DND-41 (cell line): ENCODE measurements around the gene TOM1.
A peak's percentile ranks its signal among the peaks of the same experiment; 100 is the strongest.

Experiments
- ATAC-seq: fragments of 200-7000 bp; cut with Tn5 transposase; 3 replicates; pipeline ENCODE4 v1.9.1; 2021; ENCODE audit warnings: low read depth; ENCODE audit not compliant: insufficient read depth
- DNase-seq: peaks from one replicate; pipeline ENCODE4 v3.0.0-alpha.2; 2020
- H2AFZ ChIP-seq: 2 replicates; pipeline ENCODE4 v1.6.0; 2012; ENCODE audit warnings: low read depth, low read length
- H3K27ac ChIP-seq: 2 replicates; pipeline ENCODE4 v1.5.1; 2012; ENCODE audit warnings: low read length, inconsistent platforms
- H3K27me3 ChIP-seq: fragments of 200-600 bp; sonication (generic); 2 replicates; pipeline ENCODE4 v1.6.0; 2012; ENCODE audit warnings: low read length, mild to moderate bottlenecking, inconsistent platforms; ENCODE audit not compliant: insufficient read depth, poor library complexity
- H3K36me3 ChIP-seq: 2 replicates; pipeline ENCODE4 v1.5.1; 2012; ENCODE audit warnings: low read length, inconsistent platforms; ENCODE audit not compliant: insufficient read depth
- H3K4me1 ChIP-seq: 2 replicates; pipeline ENCODE4 v1.5.1; 2012; ENCODE audit warnings: mild to moderate bottlenecking, low read length; ENCODE audit not compliant: insufficient read depth
- H3K4me2 ChIP-seq: 2 replicates; pipeline ENCODE4 v1.6.0; 2012; ENCODE audit warnings: mild to moderate bottlenecking, moderate library complexity, low read length, inconsistent platforms; ENCODE audit not compliant: insufficient read depth
- H3K4me3 ChIP-seq, 2 experiments: fragments of 200-600 bp in 1 of 2; shearing (Covaris generic) in 1 of 2; 2 replicates each; pipeline ENCODE4 v1.5.1; 2012 to 2016; ENCODE audit warnings: inconsistent platforms in 2 of 2, low read length in 2 of 2, mild to moderate bottlenecking in 2 of 2, low read depth in 1 of 2, moderate library complexity in 1 of 2
- H3K79me2 ChIP-seq: 2 replicates; pipeline ENCODE4 v1.6.0; 2012; ENCODE audit warnings: low read length, inconsistent platforms; ENCODE audit not compliant: insufficient read depth
- H3K9ac ChIP-seq: 2 replicates; pipeline ENCODE4 v1.6.0; 2012; ENCODE audit warnings: low read depth, mild to moderate bottlenecking, inconsistent platforms, low read length, moderate library complexity
- H3K9me3 ChIP-seq: 2 replicates; pipeline ENCODE4 v1.5.1; 2012; ENCODE audit warnings: low read length, moderate library complexity, mild to moderate bottlenecking, inconsistent platforms; ENCODE audit not compliant: insufficient read depth, severe bottlenecking
- H4K20me1 ChIP-seq: 2 replicates; pipeline ENCODE4 v1.6.0; 2012; ENCODE audit warnings: low read length; ENCODE audit not compliant: insufficient read depth
- EZH2 ChIP-seq: IDR thresholded peaks from 3 replicates; pipeline ENCODE4 v1.6.1; 2012; ENCODE audit warnings: borderline replicate concordance, low read depth, mild to moderate bottlenecking, moderate library complexity, low read length, inconsistent platforms; ENCODE audit not compliant: severe bottlenecking
- TF ChIP-seq, protein P1 (sequence below): IDR thresholded peaks from 2 replicates; pipeline ENCODE4 v1.5.1; 2012; ENCODE audit warnings: borderline replicate concordance, low read length, moderate library complexity, mild to moderate bottlenecking; ENCODE audit not compliant: poor library complexity, severe bottlenecking; ENCODE audit errors: extremely low read depth

Gene TOM1

DNA sequence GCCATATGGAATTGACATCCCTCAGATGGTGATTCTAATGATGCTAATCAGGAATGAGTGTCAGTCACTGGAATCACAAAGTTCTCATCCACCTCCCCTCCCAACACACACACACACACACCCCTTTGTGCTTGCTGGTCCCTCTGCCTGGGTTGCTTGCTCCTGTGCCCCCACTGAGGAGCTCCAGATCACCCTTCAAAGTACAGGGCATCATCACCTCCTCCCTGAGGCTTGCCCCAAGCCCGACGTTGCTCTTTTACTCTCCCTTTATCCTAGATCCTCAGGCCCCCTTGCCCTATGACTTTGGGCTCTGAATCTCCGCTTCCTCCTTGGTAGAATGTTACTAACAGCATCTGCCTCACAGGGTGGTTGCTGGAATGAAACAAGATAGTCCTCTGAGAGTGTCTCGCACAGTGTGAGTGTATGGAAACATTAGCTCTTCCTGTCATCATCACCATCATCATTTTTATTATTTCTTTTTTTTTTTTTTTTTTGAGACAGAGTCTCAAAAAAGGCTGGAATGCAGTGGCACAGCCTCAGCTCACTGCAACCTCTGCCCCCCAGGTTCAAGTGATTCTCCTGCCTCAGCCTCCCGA, 3.4 kb downstream of the TOM1 start:
- H3K79me2 ChIP-seq: peaks cover 23% of the 10 kb centered on the region
- H4K20me1 ChIP-seq: 0 out of 2 replicates have a peak, but pooled peaks cover 7% of the 10 kb centered on the region
- no peak overlapping the region for H2AFZ ChIP-seq
- no peak for TF ChIP-seq EZH2
- TF ChIP-seq, protein P1, sequence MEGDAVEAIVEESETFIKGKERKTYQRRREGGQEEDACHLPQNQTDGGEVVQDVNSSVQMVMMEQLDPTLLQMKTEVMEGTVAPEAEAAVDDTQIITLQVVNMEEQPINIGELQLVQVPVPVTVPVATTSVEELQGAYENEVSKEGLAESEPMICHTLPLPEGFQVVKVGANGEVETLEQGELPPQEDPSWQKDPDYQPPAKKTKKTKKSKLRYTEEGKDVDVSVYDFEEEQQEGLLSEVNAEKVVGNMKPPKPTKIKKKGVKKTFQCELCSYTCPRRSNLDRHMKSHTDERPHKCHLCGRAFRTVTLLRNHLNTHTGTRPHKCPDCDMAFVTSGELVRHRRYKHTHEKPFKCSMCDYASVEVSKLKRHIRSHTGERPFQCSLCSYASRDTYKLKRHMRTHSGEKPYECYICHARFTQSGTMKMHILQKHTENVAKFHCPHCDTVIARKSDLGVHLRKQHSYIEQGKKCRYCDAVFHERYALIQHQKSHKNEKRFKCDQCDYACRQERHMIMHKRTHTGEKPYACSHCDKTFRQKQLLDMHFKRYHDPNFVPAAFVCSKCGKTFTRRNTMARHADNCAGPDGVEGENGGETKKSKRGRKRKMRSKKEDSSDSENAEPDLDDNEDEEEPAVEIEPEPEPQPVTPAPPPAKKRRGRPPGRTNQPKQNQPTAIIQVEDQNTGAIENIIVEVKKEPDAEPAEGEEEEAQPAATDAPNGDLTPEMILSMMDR: no peak
- no peak for DNase-seq
- H3K27ac ChIP-seq: no peak overlapping the region
- no peaks in the 10 kb centered on the region for H3K27me3 ChIP-seq
- H3K4me1 ChIP-seq: peaks cover 27% of the 10 kb centered on the region
- H3K36me3 ChIP-seq: peaks cover under 1% of the 10 kb centered on the region; the same call in 1 of the 2 replicates
- no peaks in the 10 kb centered on the region for H3K9me3 ChIP-seq
- H3K4me2 ChIP-seq: no peak overlapping the region
- H3K4me3 ChIP-seq: no peak overlapping the region
- H3K9ac ChIP-seq: no peak overlapping the region
- ATAC-seq: no peak

DNA sequence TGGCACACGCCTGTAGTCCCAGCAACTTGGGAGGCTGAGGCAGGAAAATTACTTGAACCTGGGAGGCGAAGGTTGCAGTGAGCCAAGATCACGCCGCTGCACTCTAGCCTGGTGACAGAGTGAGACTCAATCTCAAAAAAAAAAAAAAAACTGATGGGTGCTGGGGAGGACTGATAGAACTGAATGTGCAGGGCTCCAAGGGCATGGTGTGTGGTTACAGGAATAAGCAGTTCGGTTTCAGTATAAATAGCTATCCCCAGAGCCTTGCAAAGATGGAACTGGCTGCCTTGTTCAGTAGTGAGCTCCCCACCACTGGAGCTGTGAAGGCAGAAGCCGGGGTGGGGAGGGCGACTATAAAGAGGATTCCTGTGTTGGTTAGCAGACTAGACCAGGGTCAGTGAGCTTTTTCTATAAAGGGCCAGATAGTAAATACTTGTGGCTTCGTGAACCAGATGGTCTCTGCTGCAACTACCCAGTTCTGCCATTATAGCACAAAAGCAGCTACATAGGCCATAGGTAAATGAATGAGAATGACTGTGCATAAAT, 5.9 kb downstream of the TOM1 start:
- Histone ChIP-seq H3K27me3 (no peaks in the 10 kb centered on the region), H3K4me3 (no peak overlapping the region), H3K9me3 (no peaks in the 10 kb centered on the region), H3K36me3 (no peaks in the 10 kb centered on the region), H3K4me1 (peaks cover 14% of the 10 kb centered on the region), H2AFZ (no peak overlapping the region), H3K27ac (no peak overlapping the region), H3K9ac (no peak overlapping the region), H4K20me1 (0 out of 2 replicates have a peak, but pooled peaks cover 7% of the 10 kb centered on the region), H3K4me2 (no peak overlapping the region), H3K79me2 (peaks cover 19% of the 10 kb centered on the region)
- DNase-seq (no peak), ATAC-seq (no peak)
- no peak for TF ChIP-seq EZH2
- TF ChIP-seq, protein P1: no peak

DNA sequence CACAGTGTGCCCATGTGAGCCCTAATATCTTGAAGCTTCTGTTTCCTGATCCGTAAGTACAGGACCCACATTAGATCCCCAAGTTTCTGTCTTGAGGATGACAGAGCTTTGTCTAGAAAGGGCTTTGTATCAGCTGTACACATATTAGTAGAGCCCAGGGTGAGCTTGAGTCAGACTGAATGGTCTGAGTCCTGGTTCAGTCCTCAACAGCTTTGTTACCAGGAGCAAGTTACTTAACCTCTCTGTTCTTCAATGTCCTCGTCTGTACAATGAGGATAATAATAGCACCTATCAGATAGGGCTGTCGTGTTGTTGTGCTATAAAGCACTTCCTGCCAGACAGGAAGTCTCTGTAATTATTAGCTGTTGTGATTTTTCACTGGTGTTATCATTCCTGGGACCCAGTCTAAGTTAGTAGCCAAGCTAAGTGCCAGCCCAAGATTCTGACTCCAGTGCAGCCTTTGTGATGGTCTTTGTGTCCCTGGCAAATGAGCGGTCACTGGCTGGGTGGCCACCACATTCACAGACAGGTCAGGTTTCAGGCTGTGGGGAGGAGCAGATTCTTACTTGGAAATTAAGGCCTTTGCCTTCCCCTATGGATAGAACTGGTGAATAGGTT, 6.8 kb downstream of the TOM1 start:
- ATAC-seq: 0 out of 3 replicates have a peak, but pooled peaks have one; percentile 35
- Histone ChIP-seq H3K4me3 (no peak overlapping the region), H4K20me1 (peaks cover 7% of the 10 kb centered on the region; the same call in 1 of the 2 replicates), H3K9ac (no peak overlapping the region), H3K79me2 (peaks cover 11% of the 10 kb centered on the region), H3K4me1 (peaks cover 6% of the 10 kb centered on the region), H3K9me3 (no peaks in the 10 kb centered on the region), H3K4me2 (no peak overlapping the region), H3K36me3 (no peaks in the 10 kb centered on the region), H3K27me3 (no peaks in the 10 kb centered on the region), H2AFZ (no peak overlapping the region), H3K27ac (no peak overlapping the region)
- DNase-seq: no peak
- TF ChIP-seq, protein P1: no peak
- TF ChIP-seq EZH2: no peak
